Measurements from ENCODE around the gene CYGB. TPM values are rescaled to one million over a fixed set of nuclear protein-coding genes. Genes with fewer than 3 reads are reported as not detected.

The CYGB gene
- total and polyA plus RNA-seq, 9 of the 15 experiments (the other 6 are each of a cell fraction or from before 2014, with no cell fraction given) = 0.08 to 0.95 (median 0.18) TPM; not detected in 5

DNA sequence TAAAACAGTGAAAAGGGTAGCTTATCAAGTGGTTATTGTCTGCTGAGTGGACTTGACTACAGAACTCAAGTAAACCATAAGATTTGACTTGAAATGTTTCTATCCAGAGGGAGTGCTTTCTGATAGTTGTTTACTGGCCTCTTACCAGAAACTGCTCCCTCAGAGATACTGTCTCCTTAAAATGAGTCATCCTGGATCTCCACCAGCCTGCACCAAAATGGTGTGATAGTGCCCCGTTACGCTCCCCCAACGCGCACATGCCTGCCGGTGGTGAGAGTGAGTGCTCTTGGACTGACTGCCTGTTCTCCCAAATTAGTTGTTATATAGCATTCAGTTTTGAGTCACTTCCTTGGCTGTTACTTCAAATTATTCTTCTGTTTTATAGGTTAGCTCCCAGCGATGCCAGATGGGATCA is 25.2 kb upstream of the CYGB start:
- Histone ChIP-seq H2AFZ (ENCODE audit: low read depth, low read length) (no peak overlapping the region), H3K4me1 (replicated peaks in 1 of 2; ENCODE audit: control insufficient read depth in 2 of 2, insufficient read depth in 2 of 2, low read length in 2 of 2) (peaks cover 22 to 36% of the 10 kb centered on the region in 2 experiments), H3K79me2 (ENCODE audit: control insufficient read depth, insufficient read depth, low read length) (peaks cover 60% of the 10 kb centered on the region), H3K9me1 (ENCODE audit: control insufficient read depth, insufficient read depth, low read length) (no peaks in the 10 kb centered on the region), H3K9me3 (replicated peaks; ENCODE audit: control insufficient read depth, insufficient read depth, low read depth, low read length) (no peaks in the 10 kb centered on the region), H3K9ac (ENCODE audit: insufficient read depth in 1 of 2, low read depth in 2 of 2, low read length in 2 of 2) (peak overlapping the region; percentile 24 to 41; a peak in 2 of 4 replicates), H3K4me2 (ENCODE audit: insufficient read depth, low read length) (peak overlapping the region; percentile 56), H3K4me3 (no peak overlapping the region), H3K27me3 (ENCODE audit: control insufficient read depth in 2 of 2, insufficient read depth in 2 of 2, low read length in 2 of 2) (no peaks in the 10 kb centered on the region), H3K36me3 (ENCODE audit: control insufficient read depth, insufficient read depth, low read length) (peaks cover 77% of the 10 kb centered on the region), H4K20me1 (replicated peaks; ENCODE audit: control insufficient read depth, insufficient read depth, low read length) (peaks cover 38% of the 10 kb centered on the region), H3K27ac (ENCODE audit: extremely low read depth, low read depth, low read length) (peak overlapping the region; percentile 67)
- ChIA-PET POLR2A (interaction anchor here (0.7 to 5.8 kb wide), 6 partner anchors 9 to 134 kb away, joined by 3 to 38 read pairs (median 4); no protein-coding TSS in a partner anchor), CTCF (ENCODE audit: low intra/inter-chr PET ratio) (no interaction called here)
- 18% methylated on average over 6 of the region's 6 CpGs for WGBS (ENCODE audit: insufficient coverage, low coverage, missing lambda C conversion rate)
- no TSS peak for BruUV-seq (replicated peaks)
- intact Hi-C loops (cut with micrococcal nuclease) (no loop called here), in situ Hi-C loops (cut with MboI) (no loop called here)
- FAIRE-seq (peak; percentile 60), ATAC-seq (peak; percentile 56), DNase-seq (ENCODE audit: extremely low read depth in 1 of 4, low spot score in 3 of 4) (peak; percentile 46 to 78 (median 60))
- TF ChIP-seq ZC3H8 (IDR thresholded peaks at IDR 0.05) (no peak), SMARCC2 (IDR thresholded peaks at IDR 0.05; ENCODE audit: low read depth) (0 out of 2 replicates have a peak, but pooled peaks have one; percentile 56), MYC (IDR thresholded peaks at IDR 0.05; ENCODE audit: low read depth, low read length) (peak; percentile 79), MYC (CRISPR knock-in tag; IDR thresholded peaks at IDR 0.05; ENCODE audit: borderline replicate concordance, low read depth) (no peak), TAF1 (IDR thresholded peaks at IDR 0.05; ENCODE audit: control insufficient read depth, extremely low read depth, insufficient read depth, low read length, severe bottlenecking) (no peak), ARID1B (IDR thresholded peaks at IDR 0.05) (peak; percentile 80), ETV6 (IDR thresholded peaks at IDR 0.05; ENCODE audit: borderline replicate concordance in 1 of 2, low read depth in 2 of 2, low read length in 1 of 2) (no peak), ETV6 (CRISPR knock-in tag; IDR thresholded peaks at IDR 0.05; ENCODE audit: borderline replicate concordance) (no peak), ZNF79 (CRISPR knock-in tag; IDR thresholded peaks at IDR 0.05; ENCODE audit: low read depth) (no peak), ZKSCAN1 (IDR thresholded peaks at IDR 0.05; ENCODE audit: low read depth, low read length) (peak; percentile 64; the same call in 1 of the 2 replicates), ZEB2 (IDR thresholded peaks at IDR 0.05) (no peak), HDAC1 (IDR thresholded peaks at IDR 0.05) (0 out of 4 replicates have a peak, but pooled peaks of 1 of the 2 experiments have one; percentile 43), MTF1 (CRISPR knock-in tag; IDR thresholded peaks at IDR 0.05; ENCODE audit: borderline replicate concordance) (no peak), ZNF280B (CRISPR knock-in tag; IDR thresholded peaks at IDR 0.05) (no peak), HNRNPUL1 (IDR thresholded peaks at IDR 0.05; ENCODE audit: low read length) (no peak), CTBP1 (IDR thresholded peaks at IDR 0.05; ENCODE audit: borderline replicate concordance) (peak; percentile 32; the same call in 1 of the 2 replicates), POLR2B (IDR thresholded peaks at IDR 0.05; ENCODE audit: low read depth, partially characterized antibody) (no peak), NFYB (IDR thresholded peaks at IDR 0.05; ENCODE audit: extremely low read depth, insufficient read length) (no peak)
- TF ChIP-seq, protein P1, sequence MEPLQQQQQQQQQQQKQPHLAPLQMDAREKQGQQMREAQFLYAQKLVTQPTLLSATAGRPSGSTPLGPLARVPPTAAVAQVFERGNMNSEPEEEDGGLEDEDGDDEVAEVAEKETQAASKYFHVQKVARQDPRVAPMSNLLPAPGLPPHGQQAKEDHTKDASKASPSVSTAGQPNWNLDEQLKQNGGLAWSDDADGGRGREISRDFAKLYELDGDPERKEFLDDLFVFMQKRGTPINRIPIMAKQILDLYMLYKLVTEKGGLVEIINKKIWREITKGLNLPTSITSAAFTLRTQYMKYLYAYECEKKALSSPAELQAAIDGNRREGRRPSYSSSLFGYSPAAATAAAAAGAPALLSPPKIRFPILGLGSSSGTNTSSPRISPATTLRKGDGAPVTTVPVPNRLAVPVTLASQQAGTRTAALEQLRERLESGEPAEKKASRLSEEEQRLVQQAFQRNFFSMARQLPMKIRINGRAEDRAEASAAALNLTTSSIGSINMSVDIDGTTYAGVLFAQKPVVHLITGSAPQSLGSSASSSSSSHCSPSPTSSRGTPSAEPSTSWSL (CRISPR knock-in tag; IDR thresholded peaks at IDR 0.05; ENCODE audit: borderline replicate concordance) = no peak
- TF ChIP-seq, protein P2, sequence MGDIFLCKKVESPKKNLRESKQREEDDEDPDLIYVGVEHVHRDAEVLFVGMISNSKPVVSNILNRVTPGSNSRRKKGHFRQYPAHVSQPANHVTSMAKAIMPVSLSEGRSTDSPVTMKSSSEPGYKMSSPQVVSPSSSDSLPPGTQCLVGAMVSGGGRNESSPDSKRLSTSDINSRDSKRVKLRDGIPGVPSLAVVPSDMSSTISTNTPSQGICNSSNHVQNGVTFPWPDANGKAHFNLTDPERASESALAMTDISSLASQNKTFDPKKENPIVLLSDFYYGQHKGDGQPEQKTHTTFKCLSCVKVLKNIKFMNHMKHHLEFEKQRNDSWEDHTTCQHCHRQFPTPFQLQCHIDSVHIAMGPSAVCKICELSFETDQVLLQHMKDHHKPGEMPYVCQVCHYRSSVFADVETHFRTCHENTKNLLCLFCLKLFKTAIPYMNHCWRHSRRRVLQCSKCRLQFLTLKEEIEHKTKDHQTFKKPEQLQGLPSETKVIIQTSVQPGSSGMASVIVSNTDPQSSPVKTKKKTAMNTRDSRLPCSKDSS (IDR thresholded peaks at IDR 0.05; ENCODE audit: low read depth, partially characterized antibody) = no peak

All from K562 (cell line).